Neural progenitor cell (in vitro differentiated cells): ENCODE results near the gene FTSJ3.

Experiments
- EZH2 ChIP-seq: fragments of 200-600 bp; sonication (generic); IDR thresholded peaks from 2 replicates; pipeline ENCODE4 v1.6.1; 2017; ENCODE audit warnings: antibody characterized with exemption, mild to moderate bottlenecking, moderate library complexity
- TF ChIP-seq, protein P1 (sequence below): fragments of 200-600 bp; sonication (generic); IDR thresholded peaks from 2 replicates; pipeline ENCODE4 v1.5.1; 2017; ENCODE audit warnings: antibody characterized with exemption, mild to moderate bottlenecking

DNA sequence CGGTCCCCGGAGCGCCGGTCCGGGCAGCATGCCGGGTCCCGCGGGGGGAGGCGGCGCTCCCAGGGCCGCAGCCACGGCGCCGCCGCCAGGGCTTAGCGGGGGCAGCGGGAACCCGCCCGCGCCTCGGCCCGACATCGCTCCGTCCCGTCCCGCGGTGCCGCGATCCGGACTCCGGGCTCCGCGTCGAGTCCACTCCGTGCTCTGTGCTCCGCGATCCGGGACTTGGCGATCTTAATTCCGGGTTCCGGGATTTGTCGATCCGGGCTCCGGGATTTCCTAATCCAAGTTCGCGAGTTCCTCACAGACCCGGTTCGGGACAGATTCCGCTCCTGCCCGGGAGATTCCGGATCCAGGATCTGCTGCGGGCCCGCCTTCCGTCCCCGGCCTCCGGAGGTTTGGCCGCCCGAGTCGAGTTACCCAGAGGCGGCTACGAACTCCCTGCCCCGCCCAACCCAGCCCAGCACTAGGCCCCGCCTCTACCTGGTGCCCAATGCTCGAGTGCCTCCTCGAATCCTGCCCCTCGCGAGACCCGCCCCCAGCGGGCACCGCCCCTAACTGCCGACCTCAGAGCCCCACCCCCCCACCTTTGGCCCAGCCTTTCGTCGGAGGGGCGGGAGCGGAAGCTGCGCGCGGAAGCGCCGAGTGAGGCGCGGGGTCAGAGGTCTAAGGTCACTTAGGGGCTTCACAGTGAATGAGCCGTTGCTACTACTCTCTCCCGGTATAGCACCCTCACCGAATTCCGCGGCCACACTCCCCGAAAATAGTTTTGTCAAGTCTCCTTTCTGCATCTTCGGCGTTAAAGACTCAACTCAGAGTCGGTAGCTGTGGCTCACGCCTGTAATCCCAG, 15.3 kb upstream of the FTSJ3 start, which contains the start of gene SMARCD2:
- TF ChIP-seq, protein P1, sequence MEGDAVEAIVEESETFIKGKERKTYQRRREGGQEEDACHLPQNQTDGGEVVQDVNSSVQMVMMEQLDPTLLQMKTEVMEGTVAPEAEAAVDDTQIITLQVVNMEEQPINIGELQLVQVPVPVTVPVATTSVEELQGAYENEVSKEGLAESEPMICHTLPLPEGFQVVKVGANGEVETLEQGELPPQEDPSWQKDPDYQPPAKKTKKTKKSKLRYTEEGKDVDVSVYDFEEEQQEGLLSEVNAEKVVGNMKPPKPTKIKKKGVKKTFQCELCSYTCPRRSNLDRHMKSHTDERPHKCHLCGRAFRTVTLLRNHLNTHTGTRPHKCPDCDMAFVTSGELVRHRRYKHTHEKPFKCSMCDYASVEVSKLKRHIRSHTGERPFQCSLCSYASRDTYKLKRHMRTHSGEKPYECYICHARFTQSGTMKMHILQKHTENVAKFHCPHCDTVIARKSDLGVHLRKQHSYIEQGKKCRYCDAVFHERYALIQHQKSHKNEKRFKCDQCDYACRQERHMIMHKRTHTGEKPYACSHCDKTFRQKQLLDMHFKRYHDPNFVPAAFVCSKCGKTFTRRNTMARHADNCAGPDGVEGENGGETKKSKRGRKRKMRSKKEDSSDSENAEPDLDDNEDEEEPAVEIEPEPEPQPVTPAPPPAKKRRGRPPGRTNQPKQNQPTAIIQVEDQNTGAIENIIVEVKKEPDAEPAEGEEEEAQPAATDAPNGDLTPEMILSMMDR: no peak
- TF ChIP-seq EZH2: peak; percentile 67
